HepG2 (cell line): ENCODE results near the gene TLCD3A. TPM values are rescaled to one million over a fixed set of nuclear protein-coding genes. Genes with fewer than 3 reads are reported as not detected.

Experiments
- JUNB ChIP-seq: sonication (generic); formaldehyde crosslinking; IDR thresholded peaks from 2 replicates; pipeline ENCODE4 v1.8.0; 2022; ENCODE audit warnings: missing genetic modification reagents, mild to moderate bottlenecking, borderline replicate concordance
- KLF12 ChIP-seq: sonication (generic); formaldehyde crosslinking; IDR thresholded peaks from 2 replicates; pipeline ENCODE4 v1.4.0; 2020; ENCODE audit warnings: missing genetic modification reagents, borderline replicate concordance
- MED13 ChIP-seq: sonication (generic); formaldehyde crosslinking; IDR thresholded peaks from 2 replicates; pipeline ENCODE4 v1.5.0; 2020; ENCODE audit warnings: missing genetic modification reagents
- PRMT3 ChIP-seq: sonication (generic); formaldehyde crosslinking; IDR thresholded peaks from 2 replicates; pipeline ENCODE4 v1.8.1; 2022; ENCODE audit warnings: low read depth, mild to moderate bottlenecking, moderate library complexity, missing genetic modification reagents, borderline replicate concordance
- SRSF1 ChIP-seq: fragments of 200-400 bp; formaldehyde crosslinking; optimal IDR thresholded peaks from 2 replicates; pipeline ENCODE3; 2017; ENCODE audit warnings: mild to moderate bottlenecking, low read depth, low read length, moderate library complexity
- TEAD3 ChIP-seq: optimal IDR thresholded peaks from 2 replicates; pipeline ENCODE3; 2016; ENCODE audit warnings: borderline replicate concordance
- TMF1 ChIP-seq: sonication (generic); formaldehyde crosslinking; IDR thresholded peaks from 2 replicates; pipeline ENCODE4 v1.8.1; 2022; ENCODE audit warnings: low read depth, missing genetic modification reagents
- TOPORS ChIP-seq: sonication (generic); formaldehyde crosslinking; IDR thresholded peaks from 2 replicates; pipeline ENCODE4 v1.8.0; 2023; ENCODE audit warnings: mild to moderate bottlenecking, missing genetic modification reagents
- ZIK1 ChIP-seq: sonication (generic); formaldehyde crosslinking; IDR thresholded peaks from 2 replicates; pipeline ENCODE4 v1.5.0; 2020; ENCODE audit warnings: mild to moderate bottlenecking, low read depth, missing genetic modification reagents, borderline replicate concordance
- ZNF317 ChIP-seq: sonication (generic); formaldehyde crosslinking; IDR thresholded peaks from 2 replicates; pipeline ENCODE4 v1.5.0; 2020; ENCODE audit warnings: mild to moderate bottlenecking, missing genetic modification reagents
- ZNF543 ChIP-seq: sonication (generic); formaldehyde crosslinking; IDR thresholded peaks from 2 replicates; pipeline ENCODE4 v1.4.0; 2020; ENCODE audit warnings: mild to moderate bottlenecking, missing genetic modification reagents
- ZNF550 ChIP-seq: sonication (generic); formaldehyde crosslinking; IDR thresholded peaks from 2 replicates; pipeline ENCODE4 v1.4.0; 2020; ENCODE audit warnings: mild to moderate bottlenecking, missing genetic modification reagents, borderline replicate concordance
- ZNF629 ChIP-seq: sonication (generic); formaldehyde crosslinking; conservative IDR thresholded peaks from 2 replicates; pipeline ENCODE4 v1.5.0; 2020; ENCODE audit warnings: missing genetic modification reagents
- ZNF678 ChIP-seq: sonication (generic); formaldehyde crosslinking; IDR thresholded peaks from 2 replicates; pipeline ENCODE4 v1.4.0; 2020; ENCODE audit warnings: mild to moderate bottlenecking, missing genetic modification reagents
- polyA plus RNA-seq, 8 experiments: library from polyadenylated mRNA; depleted of rRNA in 3 of 8; stranded (reverse) in 7 of 8; unstranded in 1 of 8; fragments of >200 nt; fragmentation: Illumina TruSeq in 4 of 8; extraction: Trizol in 4 of 8; gene quantifications; 2 replicates each; pipeline versions ENCODE4 v1.2.1 to v1.2.3, GENCODE V29; 2011 to 2016; ENCODE audit warnings: low read depth in 4 of 8, missing spikeins in 1 of 8, mixed read lengths in 1 of 8; ENCODE audit not compliant: insufficient read depth in 1 of 8
- total RNA-seq, 5 experiments: library from RNA; depleted of rRNA; stranded (reverse); fragments of >200 nt; fragmentation: Illumina TruSeq; extraction: Trizol; gene quantifications; 2 replicates each; pipeline ENCODE4 v1.2.3, GENCODE V29; 2016; ENCODE audit warnings: low read depth in 1 of 5
- TF ChIP-seq, protein P1 (sequence below): sonication (generic); formaldehyde crosslinking; IDR thresholded peaks from 2 replicates; pipeline ENCODE4 v1.4.0; 2020; ENCODE audit warnings: missing genetic modification reagents
- TF ChIP-seq, protein P2 (sequence below): sonication (generic); formaldehyde crosslinking; IDR thresholded peaks from 2 replicates; pipeline ENCODE4 v1.5.1; 2020; ENCODE audit warnings: mild to moderate bottlenecking, missing genetic modification reagents
- TF ChIP-seq, protein P3 (sequence below): fragments of 450-650 bp; IDR thresholded peaks from 2 replicates; pipeline ENCODE4 v1.6.1; 2017; ENCODE audit warnings: mild to moderate bottlenecking
- TF ChIP-seq, protein P4 (sequence below): sonication (generic); formaldehyde crosslinking; conservative IDR thresholded peaks from 2 replicates; pipeline ENCODE4 v1.8.0; 2022; ENCODE audit warnings: low read depth, missing genetic modification reagents
- TF ChIP-seq, protein P5 (sequence below): sonication (generic); formaldehyde crosslinking; IDR thresholded peaks from 2 replicates; pipeline ENCODE4 v1.9.0; 2022; ENCODE audit warnings: low read depth, missing genetic modification reagents

The TLCD3A gene
- total and polyA plus RNA-seq, 2 of the 13 experiments (the other 11 are each of a cell fraction or from before 2014, with no cell fraction given) = 25.2 to 46.6 TPM

DNA sequence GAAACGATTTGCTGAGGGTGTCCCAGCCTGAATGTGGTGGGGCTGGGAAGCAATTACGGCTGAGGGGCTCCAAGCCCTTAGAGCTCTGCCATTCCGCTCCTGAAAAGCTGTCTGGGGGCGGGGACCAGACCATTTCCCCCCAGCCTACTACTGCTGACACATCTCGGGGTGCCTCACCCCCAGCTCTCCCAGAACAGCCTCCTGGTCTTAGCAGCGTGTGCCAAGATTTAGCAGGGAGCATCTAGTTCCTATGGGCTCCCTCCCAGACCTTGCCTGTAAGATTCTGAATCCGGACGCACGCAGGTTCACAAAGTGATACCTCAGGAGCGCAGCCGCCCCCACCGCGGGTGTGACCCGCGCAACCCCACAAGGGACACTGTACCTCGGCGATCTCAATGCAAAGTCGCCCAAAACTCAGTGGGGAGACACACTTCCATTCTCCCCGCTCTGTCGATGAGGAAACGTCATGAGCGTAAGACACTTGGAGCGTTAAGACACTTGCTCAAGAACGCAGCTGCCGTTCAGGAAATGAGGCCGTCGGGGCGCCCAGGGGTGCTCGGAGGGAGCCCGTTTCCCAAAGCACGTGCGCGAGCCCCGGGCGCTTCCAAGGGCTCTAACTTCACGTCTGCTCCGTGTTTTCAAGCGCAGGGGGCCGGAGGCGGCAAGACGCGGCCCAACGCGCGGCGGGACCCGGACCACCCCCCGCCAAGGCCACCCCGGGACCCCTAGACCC is 19.0 kb downstream of the TLCD3A start (continued):
- TF ChIP-seq, protein P1, sequence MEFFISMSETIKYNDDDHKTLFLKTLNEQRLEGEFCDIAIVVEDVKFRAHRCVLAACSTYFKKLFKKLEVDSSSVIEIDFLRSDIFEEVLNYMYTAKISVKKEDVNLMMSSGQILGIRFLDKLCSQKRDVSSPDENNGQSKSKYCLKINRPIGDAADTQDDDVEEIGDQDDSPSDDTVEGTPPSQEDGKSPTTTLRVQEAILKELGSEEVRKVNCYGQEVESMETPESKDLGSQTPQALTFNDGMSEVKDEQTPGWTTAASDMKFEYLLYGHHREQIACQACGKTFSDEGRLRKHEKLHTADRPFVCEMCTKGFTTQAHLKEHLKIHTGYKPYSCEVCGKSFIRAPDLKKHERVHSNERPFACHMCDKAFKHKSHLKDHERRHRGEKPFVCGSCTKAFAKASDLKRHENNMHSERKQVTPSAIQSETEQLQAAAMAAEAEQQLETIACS (CRISPR knock-in tag) = no peak
- TF ChIP-seq, protein P2, sequence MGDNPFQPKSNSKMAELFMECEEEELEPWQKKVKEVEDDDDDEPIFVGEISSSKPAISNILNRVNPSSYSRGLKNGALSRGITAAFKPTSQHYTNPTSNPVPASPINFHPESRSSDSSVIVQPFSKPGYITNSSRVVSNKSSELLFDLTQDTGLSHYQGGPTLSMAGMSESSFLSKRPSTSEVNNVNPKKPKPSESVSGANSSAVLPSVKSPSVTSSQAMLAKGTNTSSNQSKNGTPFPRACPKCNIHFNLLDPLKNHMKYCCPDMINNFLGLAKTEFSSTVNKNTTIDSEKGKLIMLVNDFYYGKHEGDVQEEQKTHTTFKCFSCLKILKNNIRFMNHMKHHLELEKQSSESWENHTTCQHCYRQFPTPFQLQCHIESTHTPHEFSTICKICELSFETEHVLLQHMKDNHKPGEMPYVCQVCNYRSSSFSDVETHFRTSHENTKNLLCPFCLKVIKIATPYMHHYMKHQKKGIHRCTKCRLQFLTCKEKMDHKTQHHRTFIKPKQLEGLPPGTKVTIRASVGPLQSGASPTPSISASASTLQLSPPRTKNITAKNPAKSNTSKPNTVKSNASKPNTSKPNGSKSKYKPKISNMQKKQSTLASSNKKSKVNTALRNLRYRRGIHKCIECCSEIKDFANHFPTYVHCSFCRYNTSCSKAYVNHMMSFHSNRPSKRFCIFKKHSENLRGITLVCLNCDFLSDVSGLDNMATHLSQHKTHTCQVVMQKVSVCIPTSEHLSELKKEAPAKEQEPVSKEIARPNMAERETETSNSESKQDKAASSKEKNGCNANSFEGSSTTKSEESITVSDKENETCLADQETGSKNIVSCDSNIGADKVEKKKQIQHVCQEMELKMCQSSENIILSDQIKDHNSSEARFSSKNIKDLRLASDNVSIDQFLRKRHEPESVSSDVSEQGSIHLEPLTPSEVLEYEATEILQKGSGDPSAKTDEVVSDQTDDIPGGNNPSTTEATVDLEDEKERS (CRISPR knock-in tag) = no peak
- TF ChIP-seq PRMT3 (CRISPR knock-in tag) (no peak), ZIK1 (CRISPR knock-in tag) (no peak), MED13 (CRISPR knock-in tag) (no peak), SRSF1 (peak; percentile 43), ZNF629 (CRISPR knock-in tag) (0 out of 2 replicates have a peak, but pooled peaks have one; percentile 3), ZNF550 (no peak), ZNF317 (CRISPR knock-in tag) (no peak), TEAD3 (CRISPR knock-in tag) (no peak), ZNF678 (no peak), ZNF543 (CRISPR knock-in tag) (no peak), KLF12 (0 out of 2 replicates have a peak, but pooled peaks have one; percentile 35), JUNB (CRISPR knock-in tag) (no peak), TMF1 (CRISPR knock-in tag) (no peak), TOPORS (CRISPR knock-in tag) (no peak)
- TF ChIP-seq, protein P3, sequence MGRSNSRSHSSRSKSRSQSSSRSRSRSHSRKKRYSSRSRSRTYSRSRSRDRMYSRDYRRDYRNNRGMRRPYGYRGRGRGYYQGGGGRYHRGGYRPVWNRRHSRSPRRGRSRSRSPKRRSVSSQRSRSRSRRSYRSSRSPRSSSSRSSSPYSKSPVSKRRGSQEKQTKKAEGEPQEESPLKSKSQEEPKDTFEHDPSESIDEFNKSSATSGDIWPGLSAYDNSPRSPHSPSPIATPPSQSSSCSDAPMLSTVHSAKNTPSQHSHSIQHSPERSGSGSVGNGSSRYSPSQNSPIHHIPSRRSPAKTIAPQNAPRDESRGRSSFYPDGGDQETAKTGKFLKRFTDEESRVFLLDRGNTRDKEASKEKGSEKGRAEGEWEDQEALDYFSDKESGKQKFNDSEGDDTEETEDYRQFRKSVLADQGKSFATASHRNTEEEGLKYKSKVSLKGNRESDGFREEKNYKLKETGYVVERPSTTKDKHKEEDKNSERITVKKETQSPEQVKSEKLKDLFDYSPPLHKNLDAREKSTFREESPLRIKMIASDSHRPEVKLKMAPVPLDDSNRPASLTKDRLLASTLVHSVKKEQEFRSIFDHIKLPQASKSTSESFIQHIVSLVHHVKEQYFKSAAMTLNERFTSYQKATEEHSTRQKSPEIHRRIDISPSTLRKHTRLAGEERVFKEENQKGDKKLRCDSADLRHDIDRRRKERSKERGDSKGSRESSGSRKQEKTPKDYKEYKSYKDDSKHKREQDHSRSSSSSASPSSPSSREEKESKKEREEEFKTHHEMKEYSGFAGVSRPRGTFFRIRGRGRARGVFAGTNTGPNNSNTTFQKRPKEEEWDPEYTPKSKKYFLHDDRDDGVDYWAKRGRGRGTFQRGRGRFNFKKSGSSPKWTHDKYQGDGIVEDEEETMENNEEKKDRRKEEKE = no peak
- TF ChIP-seq, protein P4, sequence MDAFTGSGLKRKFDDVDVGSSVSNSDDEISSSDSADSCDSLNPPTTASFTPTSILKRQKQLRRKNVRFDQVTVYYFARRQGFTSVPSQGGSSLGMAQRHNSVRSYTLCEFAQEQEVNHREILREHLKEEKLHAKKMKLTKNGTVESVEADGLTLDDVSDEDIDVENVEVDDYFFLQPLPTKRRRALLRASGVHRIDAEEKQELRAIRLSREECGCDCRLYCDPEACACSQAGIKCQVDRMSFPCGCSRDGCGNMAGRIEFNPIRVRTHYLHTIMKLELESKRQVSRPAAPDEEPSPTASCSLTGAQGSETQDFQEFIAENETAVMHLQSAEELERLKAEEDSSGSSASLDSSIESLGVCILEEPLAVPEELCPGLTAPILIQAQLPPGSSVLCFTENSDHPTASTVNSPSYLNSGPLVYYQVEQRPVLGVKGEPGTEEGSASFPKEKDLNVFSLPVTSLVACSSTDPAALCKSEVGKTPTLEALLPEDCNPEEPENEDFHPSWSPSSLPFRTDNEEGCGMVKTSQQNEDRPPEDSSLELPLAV (CRISPR knock-in tag) = no peak
- TF ChIP-seq, protein P5, sequence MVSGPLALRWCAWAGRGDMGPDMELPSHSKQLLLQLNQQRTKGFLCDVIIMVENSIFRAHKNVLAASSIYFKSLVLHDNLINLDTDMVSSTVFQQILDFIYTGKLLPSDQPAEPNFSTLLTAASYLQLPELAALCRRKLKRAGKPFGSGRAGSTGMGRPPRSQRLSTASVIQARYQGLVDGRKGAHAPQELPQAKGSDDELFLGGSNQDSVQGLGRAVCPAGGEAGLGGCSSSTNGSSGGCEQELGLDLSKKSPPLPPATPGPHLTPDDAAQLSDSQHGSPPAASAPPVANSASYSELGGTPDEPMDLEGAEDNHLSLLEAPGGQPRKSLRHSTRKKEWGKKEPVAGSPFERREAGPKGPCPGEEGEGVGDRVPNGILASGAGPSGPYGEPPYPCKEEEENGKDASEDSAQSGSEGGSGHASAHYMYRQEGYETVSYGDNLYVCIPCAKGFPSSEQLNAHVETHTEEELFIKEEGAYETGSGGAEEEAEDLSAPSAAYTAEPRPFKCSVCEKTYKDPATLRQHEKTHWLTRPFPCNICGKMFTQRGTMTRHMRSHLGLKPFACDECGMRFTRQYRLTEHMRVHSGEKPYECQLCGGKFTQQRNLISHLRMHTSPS (CRISPR knock-in tag) = no peak
